Erythroblast (primary cell): Measurements from ENCODE around the gene NPIPA2.
"Not testable (repeated sequence)": the region's sequence is repeated elsewhere in the genome, so short reads cannot be mapped to it uniquely, and the experiment has no call there.

Source experiments
- GATA1 ChIP-seq: IDR thresholded peaks from 2 replicates; pipeline ENCODE4 v1.6.1; 2011; ENCODE audit warnings: low read depth, mild to moderate bottlenecking, control low read depth, low read length, moderate library complexity
- POLR2A ChIP-seq: IDR thresholded peaks from 2 replicates; pipeline ENCODE4 v1.6.1; 2011; ENCODE audit warnings: mild to moderate bottlenecking, low read length

DNA sequence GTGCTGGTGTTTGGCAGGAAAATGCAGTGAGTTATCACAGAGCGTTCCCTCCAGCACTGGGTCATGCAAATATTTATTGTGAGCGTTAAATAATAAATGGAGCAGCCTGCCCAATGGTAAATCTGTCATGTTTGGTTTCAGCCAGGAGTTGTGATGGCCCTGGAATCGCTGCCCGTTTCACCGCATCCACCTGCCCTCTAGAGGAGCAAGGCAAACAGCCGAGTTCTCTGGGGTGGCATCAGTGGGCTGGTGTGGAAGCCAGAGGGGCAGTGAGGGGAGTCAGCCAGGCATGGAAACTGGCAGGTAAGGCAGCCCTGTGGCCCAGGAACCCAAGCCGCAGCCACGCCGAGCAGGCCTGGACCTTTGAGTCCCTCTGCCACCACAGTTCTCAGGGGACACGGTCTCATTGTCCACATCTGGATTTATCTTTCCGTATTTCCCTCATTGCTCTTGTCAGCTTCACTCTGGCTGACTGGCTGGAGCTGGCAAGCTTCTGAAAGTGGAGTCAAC is 37.1 kb downstream of the NPIPA2 start:
- not testable (repeated sequence) for TF ChIP-seq POLR2A, GATA1
